HG03460 (cell line): ENCODE results near the gene DNAJC22.
"Not testable (repeated sequence)": the region's sequence is repeated elsewhere in the genome, so short reads cannot be mapped to it uniquely, and the experiment has no call there.

Experiments
- ATAC-seq: cut with Tn5 transposase; IDR thresholded peaks from one replicate; pipeline ENCODE4 v1.9.1; 2021; ENCODE audit not compliant: unreplicated experiment

The DNAJC22 gene

DNA sequence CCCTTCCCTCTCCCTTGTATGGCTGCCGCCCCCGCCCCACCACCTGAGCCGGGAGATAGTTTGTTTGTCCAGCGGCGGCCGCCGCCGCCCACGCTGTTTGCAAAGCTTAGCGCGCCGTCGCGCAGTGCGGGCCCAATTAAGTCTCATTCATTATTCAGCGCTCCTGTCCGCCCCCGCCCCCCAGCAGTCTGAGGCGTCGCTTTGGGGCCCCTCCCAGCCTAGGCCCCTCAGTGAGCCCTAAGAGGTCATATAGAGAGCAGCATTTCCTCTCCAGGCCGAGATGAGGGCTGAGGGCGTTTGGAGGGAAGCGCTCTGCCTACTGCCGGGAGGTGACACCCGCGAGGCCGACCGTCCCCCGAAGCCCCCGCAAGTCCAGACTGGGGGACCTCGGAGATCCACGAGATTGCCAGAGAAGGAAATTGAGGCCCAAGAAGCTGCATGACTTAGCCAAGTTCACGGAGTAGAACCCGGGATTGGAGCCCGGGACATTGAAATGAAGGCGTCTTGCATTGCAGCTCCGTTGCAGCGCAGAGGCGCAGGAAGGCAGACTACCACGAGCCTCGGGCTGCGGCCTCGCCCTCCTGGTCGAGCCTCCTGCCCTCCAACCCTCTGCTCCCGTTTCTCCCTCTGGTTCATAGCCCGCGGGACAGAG, at the start of gene DNAJC22:
DNAJC22 (plus strand) TSS at position 230 of the 652 bp plus-strand sequence. CDS start 1,985 bp downstream, outside the sequence.
- ATAC-seq, result no peak

DNA sequence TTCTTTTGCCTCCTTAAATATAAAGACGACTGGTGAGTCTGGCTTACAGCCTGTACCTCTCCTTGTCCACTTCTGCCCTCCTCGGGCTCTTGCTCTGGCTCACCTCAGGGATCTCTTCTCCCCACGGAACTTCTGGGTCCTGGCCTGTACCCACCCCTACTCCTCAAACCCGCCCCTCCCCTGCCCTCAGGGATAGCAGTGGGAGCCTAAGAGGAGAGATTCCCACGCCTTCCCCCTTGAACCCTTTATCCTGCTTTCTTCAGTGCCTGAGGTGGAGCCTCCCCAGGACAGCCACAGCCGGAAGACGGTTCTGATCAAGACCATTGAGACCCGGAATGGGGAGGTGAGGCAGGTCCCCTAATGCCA, 49.0 kb upstream of the DNAJC22 start:
- ATAC-seq, result no peak

- no peak for ATAC-seq
Measured at GRCh38 chr12:49298160-49298559, 48.5 kb upstream of the DNAJC22 start.

DNA sequence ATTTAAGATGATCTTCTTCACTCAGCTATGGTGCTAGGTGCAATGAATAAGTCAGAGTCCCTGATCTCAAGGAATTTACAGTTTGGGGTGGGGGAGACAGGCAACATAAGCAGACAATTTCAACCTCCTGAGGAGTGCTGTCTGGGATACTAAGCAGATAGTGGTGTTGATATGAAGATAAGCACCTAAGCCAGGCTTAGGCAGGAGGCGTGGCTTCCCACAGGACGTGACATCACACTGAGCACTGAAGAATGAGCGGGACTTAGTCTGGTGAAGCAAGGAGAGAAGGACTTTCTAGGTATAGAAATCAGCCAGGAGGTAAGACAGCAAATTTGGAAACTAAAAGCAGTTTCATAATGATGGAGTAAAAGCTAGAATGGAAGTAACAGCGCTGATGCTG, 44.9 kb upstream of the DNAJC22 start:
- no peak for ATAC-seq

- ATAC-seq, result no peak
Measured at GRCh38 chr12:49304161-49304560, 42.5 kb upstream of the DNAJC22 start.

DNA sequence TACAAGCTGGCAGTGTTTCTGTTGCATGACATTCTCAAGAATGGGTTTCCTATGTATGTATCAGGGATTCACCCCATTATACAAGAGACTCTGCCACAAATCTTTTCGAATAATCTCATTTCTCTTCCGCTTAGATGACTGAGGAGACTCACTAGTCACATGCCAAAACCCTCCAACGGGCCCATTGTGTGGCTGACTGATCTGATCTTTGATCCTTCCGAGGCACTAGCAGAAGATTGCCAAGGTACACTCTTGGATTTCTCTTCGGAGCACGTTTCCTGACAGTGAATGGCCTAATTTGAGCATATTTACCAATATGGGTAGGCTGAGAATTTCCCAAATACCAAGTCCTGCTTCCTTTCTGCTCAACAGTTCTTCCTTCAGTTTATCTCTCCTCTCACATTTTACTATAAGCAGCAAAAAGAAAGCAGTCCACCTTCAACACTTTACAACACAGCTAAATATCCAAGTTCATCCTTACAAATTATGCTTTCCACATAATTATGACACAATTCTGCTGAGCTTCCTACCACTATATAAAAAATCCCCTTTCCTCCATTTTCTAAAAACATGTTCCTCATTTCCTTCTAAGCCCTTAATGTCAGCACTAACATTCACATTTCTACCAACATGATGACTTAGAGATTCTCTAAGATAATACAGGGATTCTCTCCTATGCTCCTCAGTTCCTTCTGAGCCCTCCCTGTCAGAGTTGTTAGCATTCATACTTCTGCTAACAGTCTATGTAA, 40.8 kb upstream of the DNAJC22 start:
- ATAC-seq, result no peak

- ATAC-seq, result no peak
Measured at GRCh38 chr12:49309386-49309785, 37.3 kb upstream of the DNAJC22 start.

- not testable (repeated sequence) for ATAC-seq
Measured at GRCh38 chr12:49310451-49311000, 36.2 kb upstream of the DNAJC22 start.

GRCh38 chr12:49314811-49315210, 31.9 kb upstream of the DNAJC22 start:
- no peak for ATAC-seq

DNA sequence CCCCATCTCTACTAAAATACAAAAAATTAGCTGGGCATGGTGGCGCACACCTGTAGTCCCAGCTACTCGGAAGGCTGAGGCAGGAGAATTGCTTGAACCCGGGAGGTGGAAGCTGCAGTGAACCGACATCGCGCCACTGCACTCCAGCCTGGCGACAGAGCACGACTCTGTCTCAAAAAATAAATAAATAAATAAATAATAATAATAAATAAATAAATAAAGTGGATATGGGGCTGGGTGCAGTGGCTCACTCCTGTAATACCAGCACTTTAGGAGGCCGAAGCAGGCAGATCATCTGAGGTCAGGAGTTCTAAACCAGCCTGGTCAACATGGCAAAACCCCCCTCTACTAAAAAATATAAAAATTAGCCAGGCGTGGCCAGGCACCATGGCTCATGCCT, 29.6 kb upstream of the DNAJC22 start:
- ATAC-seq, result not testable (repeated sequence)

- ATAC-seq, result not testable (repeated sequence)
Measured at GRCh38 chr12:49320411-49321103, 26.1 kb upstream of the DNAJC22 start.

DNA sequence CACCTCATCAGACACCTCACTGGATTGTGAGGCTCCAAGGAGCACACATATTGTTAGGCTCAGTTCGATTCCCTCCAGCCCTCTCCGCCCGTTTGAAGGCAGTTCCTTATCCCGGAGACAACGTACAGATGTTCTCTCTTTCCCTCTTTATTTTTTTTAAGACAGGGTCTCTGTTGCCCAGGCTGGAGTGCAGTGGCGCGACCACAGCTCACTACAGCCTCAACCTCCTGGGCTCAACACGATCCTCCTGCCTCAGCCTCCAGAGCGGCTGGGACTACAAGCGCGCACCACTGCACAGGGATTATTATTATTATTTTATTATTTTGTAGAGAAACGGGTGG, 24.4 kb upstream of the DNAJC22 start:
- ATAC-seq, result no peak

DNA sequence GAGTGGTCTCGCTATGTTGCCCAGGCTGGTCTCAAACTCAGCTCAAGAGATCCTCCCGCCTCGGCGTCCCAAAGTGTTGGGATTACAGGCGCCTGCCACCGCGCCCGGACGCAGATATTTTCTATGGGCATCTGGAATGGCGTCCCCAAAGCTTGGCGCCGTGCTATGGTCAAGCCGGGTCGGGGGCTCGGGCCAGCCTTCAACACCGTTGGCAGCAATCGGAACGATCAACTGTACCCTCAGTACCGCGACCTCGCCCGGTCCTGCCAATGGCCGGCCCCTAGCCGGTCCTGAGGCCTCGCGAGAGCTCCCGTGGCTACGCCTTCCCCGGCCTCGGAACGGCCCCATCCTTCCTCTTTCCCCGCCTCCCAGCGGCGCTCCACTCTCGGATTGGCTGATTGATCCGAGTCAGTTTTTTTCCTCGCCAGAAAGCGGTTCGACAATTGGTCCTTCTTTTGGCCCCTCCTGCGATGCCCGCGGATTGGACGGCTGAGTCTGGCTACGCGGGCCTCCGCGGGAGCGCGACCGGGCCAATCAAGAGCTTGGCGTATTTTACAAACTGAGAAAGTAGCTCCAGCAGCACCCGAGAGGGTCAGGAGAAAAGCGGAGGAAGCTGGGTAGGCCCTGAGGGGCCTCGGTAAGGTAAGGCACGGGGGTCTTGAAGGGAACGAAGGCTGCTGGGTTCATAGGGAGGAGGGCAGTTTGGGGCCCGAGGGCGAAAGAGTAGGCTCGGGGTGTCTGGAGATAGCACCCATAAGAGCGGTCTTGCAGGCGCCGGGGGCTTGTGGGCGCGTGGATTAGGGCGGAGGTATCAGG, 23.8 kb upstream of the DNAJC22 start, which contains the start of gene TROAP:
TROAP (plus strand) TSS at position 548 of the 816 bp plus-strand sequence. CDS start 354 bp downstream, outside the sequence.
- peak; percentile 98 for ATAC-seq

DNA sequence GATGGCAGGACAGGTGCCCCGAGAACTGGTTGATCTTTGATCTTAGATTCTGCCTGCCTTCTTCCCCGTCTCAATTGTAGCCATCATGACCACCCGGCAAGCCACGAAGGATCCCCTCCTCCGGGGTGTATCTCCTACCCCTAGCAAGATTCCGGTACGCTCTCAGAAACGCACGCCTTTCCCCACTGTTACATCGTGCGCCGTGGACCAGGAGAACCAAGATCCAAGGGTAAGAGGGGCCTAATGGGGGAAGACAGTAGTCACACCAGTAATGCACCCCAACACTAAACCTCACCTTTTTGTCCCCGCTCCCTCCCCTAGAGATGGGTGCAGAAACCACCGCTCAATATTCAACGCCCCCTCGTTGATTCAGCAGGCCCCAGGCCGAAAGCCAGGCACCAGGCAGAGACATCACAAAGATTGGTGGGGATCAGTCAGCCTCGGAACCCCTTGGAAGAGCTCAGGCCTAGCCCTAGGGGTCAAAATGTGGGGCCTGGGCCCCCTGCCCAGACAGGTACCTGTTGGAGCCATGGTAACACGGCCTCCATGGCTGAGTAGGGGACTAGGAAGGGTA, 23.1 kb upstream of the DNAJC22 start:
- no peak for ATAC-seq

GRCh38 chr12:49325606-49326005, 21.1 kb upstream of the DNAJC22 start:
- no peak for ATAC-seq

DNA sequence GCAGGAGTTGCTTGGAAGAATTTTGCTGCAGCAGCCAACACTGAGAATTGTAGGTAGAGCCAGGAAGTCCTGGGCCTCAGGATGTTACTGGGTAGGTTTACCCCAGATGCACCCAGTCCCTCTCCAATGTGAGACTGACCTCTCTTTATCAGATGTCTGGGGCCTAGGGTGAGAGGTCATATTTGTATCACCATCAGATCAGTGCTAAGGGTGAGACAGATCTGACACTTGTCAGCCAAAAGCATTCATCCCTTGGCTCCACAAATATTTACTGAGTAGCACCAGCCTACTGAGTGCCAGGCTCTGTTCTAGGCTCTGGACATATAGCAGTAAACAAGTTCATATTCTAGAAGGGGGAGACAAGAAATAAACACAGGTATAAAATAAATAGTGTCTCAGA, 19.3 kb upstream of the DNAJC22 start:
- no peak for ATAC-seq

DNA sequence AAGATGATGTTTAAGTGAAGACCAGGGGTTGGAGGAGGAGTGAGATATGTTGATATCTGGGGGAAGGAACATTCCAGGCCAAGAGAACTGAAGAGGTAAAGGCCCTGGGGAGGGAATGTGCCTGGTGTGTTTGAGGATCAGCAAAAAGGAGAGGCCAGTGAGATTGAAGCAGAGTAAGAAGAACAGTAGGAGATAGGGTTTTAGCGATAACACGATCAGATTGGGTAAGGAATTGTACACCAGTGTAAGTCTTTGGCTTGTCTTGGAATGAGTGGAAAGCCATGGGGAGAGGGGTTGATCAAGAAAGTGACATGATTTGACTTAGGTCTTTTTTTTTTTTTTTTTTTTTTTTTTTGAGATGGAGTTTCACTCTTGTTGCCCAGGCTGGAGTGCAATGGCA, 18.8 kb upstream of the DNAJC22 start:
- ATAC-seq, result no peak

DNA sequence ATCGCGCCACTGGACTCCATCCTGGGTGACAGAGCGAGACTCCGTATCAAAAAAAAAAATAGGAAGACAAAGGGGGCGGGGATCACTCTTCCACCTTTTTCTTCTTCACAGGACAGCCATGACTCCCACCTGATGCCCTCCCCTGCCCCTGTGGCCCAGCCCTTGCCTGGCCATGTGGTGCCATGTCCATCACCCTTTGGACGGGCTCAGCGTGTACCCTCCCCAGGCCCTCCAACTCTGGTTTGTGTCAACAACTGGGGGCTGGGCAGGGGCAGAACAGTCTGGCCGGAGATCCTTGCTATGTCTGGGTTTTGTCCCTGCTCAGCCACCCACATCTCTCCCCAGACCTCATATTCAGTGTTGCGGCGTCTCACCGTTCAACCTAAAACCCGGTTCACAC, 17.9 kb upstream of the DNAJC22 start:
- ATAC-seq, result no peak

DNA sequence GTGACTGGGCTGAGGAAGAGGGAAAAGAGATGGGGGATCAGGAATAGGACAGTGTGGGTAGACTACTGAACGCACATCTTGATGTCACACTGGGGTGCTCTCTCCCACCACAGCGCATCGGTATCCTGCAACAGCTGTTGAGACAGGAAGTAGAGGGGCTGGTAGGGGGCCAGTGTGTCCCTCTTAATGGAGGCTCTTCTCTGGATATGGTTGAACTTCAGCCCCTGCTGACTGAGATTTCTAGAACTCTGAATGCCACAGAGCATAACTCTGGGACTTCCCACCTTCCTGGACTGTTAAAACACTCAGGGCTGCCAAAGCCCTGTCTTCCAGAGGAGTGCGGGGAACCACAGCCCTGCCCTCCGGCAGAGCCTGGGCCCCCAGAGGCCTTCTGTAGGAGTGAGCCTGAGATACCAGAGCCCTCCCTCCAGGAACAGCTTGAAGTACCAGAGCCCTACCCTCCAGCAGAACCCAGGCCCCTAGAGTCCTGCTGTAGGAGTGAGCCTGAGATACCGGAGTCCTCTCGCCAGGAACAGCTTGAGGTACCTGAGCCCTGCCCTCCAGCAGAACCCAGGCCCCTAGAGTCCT, 16.6 kb upstream of the DNAJC22 start:
- no peak for ATAC-seq
